Tibial artery (tissue), 4 donors: ENCODE measurements around the gene SLC18A3.

Source experiments
- DNase-seq, 2 donors: peaks; one replicate each; pipeline ENCODE4 v3.0.0-alpha.2; 2019
- H3K27ac ChIP-seq, 2 donors: fragments of 200-600 bp; sonication (generic) in 1 of 2; 1 replicate in 1 of 2; 2 replicates in 1 of 2; pipeline ENCODE4 v1.5.1; 2018 to 2019; ENCODE audit warnings: mild to moderate bottlenecking in 1 of 2
- H3K27me3 ChIP-seq, 2 donors: fragments of 200-600 bp; sonication (generic) in 1 of 2; one replicate each; pipeline versions ENCODE4 v1.5.1 to v1.6.0; 2016 to 2019
- H3K36me3 ChIP-seq, 3 donors: fragments of 200-600 bp; sonication (generic) in 2 of 3; one replicate each; pipeline ENCODE4 v1.5.1; 2016 to 2019; ENCODE audit warnings: mild to moderate bottlenecking in 2 of 3
- H3K4me1 ChIP-seq, 4 donors: fragments of 200-600 bp; sonication (generic) in 2 of 4; 1 replicate in 3 of 4; 2 replicates in 1 of 4; pipeline ENCODE4 v1.5.1; 2016 to 2019
- H3K4me3 ChIP-seq, 2 donors: fragments of 200-600 bp; sonication (generic) in 1 of 2; 1 replicate in 1 of 2; 2 replicates in 1 of 2; pipeline ENCODE4 v1.5.1; 2018 to 2019; ENCODE audit warnings: mild to moderate bottlenecking in 2 of 2
- H3K9me3 ChIP-seq, 3 donors: fragments of 200-600 bp; sonication (generic) in 1 of 3; one replicate each; pipeline ENCODE4 v1.5.1; 2016 to 2019
- CTCF ChIP-seq, 2 experiments: fragments of 200-600 bp in 1 of 2; fragments of 450-650 bp in 1 of 2; IDR thresholded peaks; one replicate each; pipeline ENCODE4 v1.5.1; 2017 to 2019; ENCODE audit warnings: antibody characterized with exemption in 2 of 2, mild to moderate bottlenecking in 1 of 2, moderate library complexity in 1 of 2
- intact Hi-C: fragments of 100-400 bp; cut with DNase I; formaldehyde crosslinking; loops from one replicate; pipeline ENCODE4 v1.15.0; 2023; ENCODE audit warnings: low total_unique reads

The SLC18A3 gene

GRCh38 chr10:49593564-49593875 is 16.6 kb upstream of the SLC18A3 start:
- H3K9me3 ChIP-seq: no peaks in the 10 kb centered on the region
- H3K27me3 ChIP-seq: peaks cover 0 to 11% of the 10 kb centered on the region in 2 donors
- no peaks in the 10 kb centered on the region for H3K36me3 ChIP-seq
- TF ChIP-seq CTCF (IDR thresholded peaks at IDR 0.05): no peak
- no peak overlapping the region for H3K27ac ChIP-seq
- H3K4me3 ChIP-seq: no peak overlapping the region
- H3K4me1 ChIP-seq: no peaks in the 10 kb centered on the region
- intact Hi-C loops: no loop called here
- DNase-seq: no peak

GRCh38 chr10:49593998-49594397 is 16.1 kb upstream of the SLC18A3 start:
- H3K36me3 ChIP-seq: no peaks in the 10 kb centered on the region
- TF ChIP-seq CTCF (IDR thresholded peaks at IDR 0.05): no peak
- H3K4me3 ChIP-seq: no peak overlapping the region
- H3K27me3 ChIP-seq: peaks cover 0 to 11% of the 10 kb centered on the region in 2 donors
- no peaks in the 10 kb centered on the region for H3K9me3 ChIP-seq
- DNase-seq: no peak
- no peaks in the 10 kb centered on the region for H3K4me1 ChIP-seq
- intact Hi-C loops: no loop called here
- H3K27ac ChIP-seq: no peak overlapping the region

- intact Hi-C loops: no loop called here
- H3K4me3 ChIP-seq: no peak overlapping the region
- peaks cover 0 to 14% of the 10 kb centered on the region in 2 donors for H3K27me3 ChIP-seq
- DNase-seq: no peak
- no peaks in the 10 kb centered on the region for H3K36me3 ChIP-seq
- TF ChIP-seq CTCF (IDR thresholded peaks at IDR 0.05): peak; percentile 59 to 72
- H3K9me3 ChIP-seq: no peaks in the 10 kb centered on the region
- H3K4me1 ChIP-seq: no peaks in the 10 kb centered on the region
- no peak overlapping the region for H3K27ac ChIP-seq
Observed at GRCh38 chr10:49594594-49594993, 15.5 kb upstream of the SLC18A3 start.

- DNase-seq: no peak
- intact Hi-C loops: no loop called here
Observed at GRCh38 chr10:49595003-49595712, 15.0 kb upstream of the SLC18A3 start.

GRCh38 chr10:49595713-49596492 is 14.2 kb upstream of the SLC18A3 start:
- DNase-seq: no peak
- Histone ChIP-seq H3K4me3 (no peak overlapping the region), H3K4me1 (no peaks in the 10 kb centered on the region), H3K27ac (no peak overlapping the region), H3K9me3 (no peaks in the 10 kb centered on the region), H3K27me3 (peaks cover 0 to 22% of the 10 kb centered on the region in 2 donors), H3K36me3 (no peaks in the 10 kb centered on the region)
- TF ChIP-seq CTCF (IDR thresholded peaks at IDR 0.05): no peak
- intact Hi-C loops: no loop called here

More at GRCh38 chr10:49595003-49595712, 15.0 kb upstream of the SLC18A3 start:
- Histone ChIP-seq H3K9me3 (no peaks in the 10 kb centered on the region), H3K36me3 (no peaks in the 10 kb centered on the region), H3K4me3 (no peak overlapping the region), H3K27me3 (peaks cover 0 to 18% of the 10 kb centered on the region in 2 donors), H3K27ac (no peak overlapping the region), H3K4me1 (no peaks in the 10 kb centered on the region)
- TF ChIP-seq CTCF (IDR thresholded peaks at IDR 0.05): no peak
